A549 (cell line): ENCODE results near the gene CIAPIN1. TPM values are rescaled to one million over a fixed set of nuclear protein-coding genes. Genes with fewer than 3 reads are reported as not detected.

Source experiments
- EP300 ChIP-seq, 2 experiments: fragments of >200 bp; sonication (Bioruptor Twin); formaldehyde crosslinking; IDR thresholded peaks; 2 replicates in 1 of 2; 3 replicates in 1 of 2; pipeline ENCODE4 v1.6.1; 2016 to 2017
- HMGXB4 ChIP-seq: fragments of 250-450 bp; sonication (Bioruptor Pico); IDR thresholded peaks from 2 replicates; pipeline ENCODE4 v1.5.0; 2021; ENCODE audit warnings: mild to moderate bottlenecking, moderate library complexity, borderline replicate concordance
- JUN ChIP-seq, 2 experiments: fragments of >200 bp; sonication (Bioruptor Twin); formaldehyde crosslinking; IDR thresholded peaks; 2 replicates in 1 of 2; 3 replicates in 1 of 2; pipeline ENCODE4 v1.6.1; 2016 to 2017
- POLR2A ChIP-seq: IDR thresholded peaks from 2 replicates; pipeline ENCODE4 v1.6.1; 2012; ENCODE audit warnings: mild to moderate bottlenecking, low read length
- RARB ChIP-seq: fragments of 250-450 bp; sonication (Bioruptor Pico); IDR thresholded peaks from 2 replicates; pipeline ENCODE4 v1.8.0; 2021; ENCODE audit warnings: mild to moderate bottlenecking, moderate library complexity
- ZNF302 ChIP-seq: fragments of 250-450 bp; sonication (Bioruptor Pico); IDR thresholded peaks from 2 replicates; pipeline ENCODE4 v1.9.0; 2021; ENCODE audit warnings: inconsistent platforms, mild to moderate bottlenecking, moderate library complexity
- polyA plus RNA-seq, 4 experiments: library from polyadenylated mRNA; depleted of rRNA in 3 of 4; stranded (reverse); fragments of >200 nt; fragmentation: RNase III in 1 of 4; extraction: RNeasy Plus Mini Kit Qiagen cat#74134 plus additional on column Dnase treatment in 1 of 4; gene quantifications; 2 replicates in 3 of 4; 3 replicates in 1 of 4; pipeline ENCODE4 v1.2.3, GENCODE V29; 2011 to 2017

CIAPIN1 gene
- polyA plus RNA-seq, 2 of the 4 experiments (the other 2 are of a cell fraction): 71.5 to 101 TPM

- TF ChIP-seq EP300 (IDR thresholded peaks at IDR 0.05) (peak; percentile 32 to 42; a peak in 2 of 5 replicates), HMGXB4 (CRISPR knock-in tag) (no peak), JUN (IDR thresholded peaks at IDR 0.05) (peak in 1 of 2 experiments; percentile 39; a peak in 1 of 5 replicates), ZNF302 (CRISPR knock-in tag) (0 out of 2 replicates have a peak, but pooled peaks have one; percentile 3), RARB (no peak), POLR2A (no peak)
These were observed 67.6 kb downstream of the CIAPIN1 start (continued) for GRCh38 chr16:57379579-57379978.

Other genes with a start within 250 kb of the CIAPIN1 start
- 117 and 126 TPM in 2 replicates for gene ARL2BP, start 202.1 kb downstream of the CIAPIN1 start, polyA plus RNA-seq (2011; rRNA removed)
- 64.0 to 68.7 TPM (median 67.0 TPM) in 3 replicates for gene ARL2BP, start 202.1 kb downstream of the CIAPIN1 start, polyA plus RNA-seq (2017; fragmentation: RNase III; extraction: RNeasy Plus Mini Kit Qiagen cat#74134 plus additional on column Dnase treatment)
- 3.3 and 3.7 TPM in 2 replicates for gene PLLP, start 162.7 kb downstream of the CIAPIN1 start, polyA plus RNA-seq (2011; rRNA removed)
- 1.5 to 1.9 TPM (median 1.8 TPM) in 3 replicates for gene PLLP, start 162.7 kb downstream of the CIAPIN1 start, polyA plus RNA-seq (2017; fragmentation: RNase III; extraction: RNeasy Plus Mini Kit Qiagen cat#74134 plus additional on column Dnase treatment)
- gene CCL22, start 88.6 kb downstream of the CIAPIN1 start, polyA plus RNA-seq (2011; rRNA removed): not detected in 2 replicates
- not detected in 3 replicates for gene CCL22, start 88.6 kb downstream of the CIAPIN1 start, polyA plus RNA-seq (2017; fragmentation: RNase III; extraction: RNeasy Plus Mini Kit Qiagen cat#74134 plus additional on column Dnase treatment)
- 0.10 and 0.17 TPM in 2 replicates for gene CX3CL1, start 74.9 kb downstream of the CIAPIN1 start, polyA plus RNA-seq (2011; rRNA removed)
- gene CX3CL1, start 74.9 kb downstream of the CIAPIN1 start, polyA plus RNA-seq (2017; fragmentation: RNase III; extraction: RNeasy Plus Mini Kit Qiagen cat#74134 plus additional on column Dnase treatment): 0.08 to 0.17 TPM (median 0.08 TPM) in 3 replicates
- not detected in 2 replicates for gene CCL17, start 42.6 kb downstream of the CIAPIN1 start, polyA plus RNA-seq (2011; rRNA removed)
- not detected in 3 replicates for gene CCL17, start 42.6 kb downstream of the CIAPIN1 start, polyA plus RNA-seq (2017; fragmentation: RNase III; extraction: RNeasy Plus Mini Kit Qiagen cat#74134 plus additional on column Dnase treatment)
- gene COQ9, start 94 bp upstream of the CIAPIN1 start, polyA plus RNA-seq (2011; rRNA removed): 109 and 130 TPM in 2 replicates
- 46.2 to 48.0 TPM (median 47.2 TPM) in 3 replicates for gene COQ9, start 94 bp upstream of the CIAPIN1 start, polyA plus RNA-seq (2017; fragmentation: RNase III; extraction: RNeasy Plus Mini Kit Qiagen cat#74134 plus additional on column Dnase treatment)
- 229 and 259 TPM in 2 replicates for gene POLR2C, start 15.3 kb upstream of the CIAPIN1 start, polyA plus RNA-seq (2011; rRNA removed)
- 141 to 148 TPM (median 146 TPM) in 3 replicates for gene POLR2C, start 15.3 kb upstream of the CIAPIN1 start, polyA plus RNA-seq (2017; fragmentation: RNase III; extraction: RNeasy Plus Mini Kit Qiagen cat#74134 plus additional on column Dnase treatment)
- 85.4 and 93.2 TPM in 2 replicates for gene DOK4, start 39.1 kb upstream of the CIAPIN1 start, polyA plus RNA-seq (2011; rRNA removed)
- 51.9 to 70.3 TPM (median 65.2 TPM) in 3 replicates for gene DOK4, start 39.1 kb upstream of the CIAPIN1 start, polyA plus RNA-seq (2017; fragmentation: RNase III; extraction: RNeasy Plus Mini Kit Qiagen cat#74134 plus additional on column Dnase treatment)
- gene CCDC102A, start 89.2 kb upstream of the CIAPIN1 start, polyA plus RNA-seq (2011; rRNA removed): 7.4 and 8.0 TPM in 2 replicates
- gene CCDC102A, start 89.2 kb upstream of the CIAPIN1 start, polyA plus RNA-seq (2017; fragmentation: RNase III; extraction: RNeasy Plus Mini Kit Qiagen cat#74134 plus additional on column Dnase treatment): 7.6 to 8.5 TPM (median 8.3 TPM) in 3 replicates
- gene ADGRG5, start 95.3 kb upstream of the CIAPIN1 start, polyA plus RNA-seq (2011; rRNA removed): not detected in 2 replicates
- gene ADGRG5, start 95.3 kb upstream of the CIAPIN1 start, polyA plus RNA-seq (2017; fragmentation: RNase III; extraction: RNeasy Plus Mini Kit Qiagen cat#74134 plus additional on column Dnase treatment): 0.06 TPM in 1 of 3 replicates, not detected in the others
- 28.3 and 37.7 TPM in 2 replicates for gene ADGRG1, start 181.2 kb upstream of the CIAPIN1 start, polyA plus RNA-seq (2011; rRNA removed)
- 91.8 to 142 TPM (median 130 TPM) in 3 replicates for gene ADGRG1, start 181.2 kb upstream of the CIAPIN1 start, polyA plus RNA-seq (2017; fragmentation: RNase III; extraction: RNeasy Plus Mini Kit Qiagen cat#74134 plus additional on column Dnase treatment)
- 0.45 and 0.77 TPM in 2 replicates for gene ADGRG3, start 220.9 kb upstream of the CIAPIN1 start, polyA plus RNA-seq (2011; rRNA removed)
- gene ADGRG3, start 220.9 kb upstream of the CIAPIN1 start, polyA plus RNA-seq (2017; fragmentation: RNase III; extraction: RNeasy Plus Mini Kit Qiagen cat#74134 plus additional on column Dnase treatment): 0.17 to 0.34 TPM (median 0.25 TPM) in 3 replicates
- 0.17 and 0.28 TPM in 2 replicates for gene DRC7, start 247.4 kb upstream of the CIAPIN1 start, polyA plus RNA-seq (2011; rRNA removed)
- gene DRC7, start 247.4 kb upstream of the CIAPIN1 start, polyA plus RNA-seq (2017; fragmentation: RNase III; extraction: RNeasy Plus Mini Kit Qiagen cat#74134 plus additional on column Dnase treatment): 0.10 to 0.28 TPM (median 0.10 TPM) in 3 replicates